Erythroblast (primary cell): ENCODE measurements around the gene OBSCN.

ENCODE experiments used
- DNase-seq, 2 experiments: peaks; one replicate each; lab custom pipeline; 2025; lab: John Stamatoyannopoulos, UW
- GATA1 ChIP-seq: IDR thresholded peaks from 2 replicates; pipeline ENCODE4 v1.6.1; 2011; ENCODE audit warnings: low read depth, mild to moderate bottlenecking, control low read depth, low read length, moderate library complexity
- POLR2A ChIP-seq: IDR thresholded peaks from 2 replicates; pipeline ENCODE4 v1.6.1; 2011; ENCODE audit warnings: mild to moderate bottlenecking, low read length

OBSCN gene

DNA sequence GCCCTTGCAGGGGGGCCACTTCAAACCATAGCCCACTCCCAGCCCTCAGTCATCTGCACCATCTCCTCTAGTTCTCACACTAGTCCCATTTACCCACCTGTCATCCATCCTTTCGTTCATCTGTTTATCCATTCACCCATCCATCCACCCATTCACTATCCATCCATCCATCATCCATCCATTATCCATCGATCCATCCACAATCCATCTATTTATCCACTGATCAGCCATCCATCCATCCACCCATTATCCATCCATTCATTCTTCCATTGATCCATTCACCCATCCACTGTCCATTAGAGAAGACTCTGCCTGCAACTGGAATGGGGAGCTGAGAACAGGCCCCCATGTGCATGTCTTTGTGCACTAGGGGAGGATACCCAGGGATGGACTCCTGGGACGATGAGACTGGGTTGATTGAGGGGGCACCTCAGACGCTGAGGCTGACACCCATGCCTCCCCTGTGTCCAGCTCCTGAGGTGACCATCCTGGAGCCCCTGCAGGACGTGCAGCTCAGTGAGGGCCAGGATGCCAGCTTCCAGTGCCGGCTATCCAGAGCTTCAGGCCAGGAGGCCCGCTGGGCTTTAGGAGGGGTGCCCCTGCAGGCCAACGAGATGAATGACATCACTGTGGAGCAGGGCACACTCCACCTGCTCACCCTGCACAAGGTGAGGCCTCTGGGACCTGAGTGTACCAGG, 100.9 kb downstream of the OBSCN start:
- no peak for DNase-seq
- TF ChIP-seq POLR2A (no peak), GATA1 (no peak)

GRCh38 chr1:228309326-228310067, 101.7 kb downstream of the OBSCN start:
- no peak for DNase-seq
- TF ChIP-seq POLR2A (no peak), GATA1 (no peak)

DNA sequence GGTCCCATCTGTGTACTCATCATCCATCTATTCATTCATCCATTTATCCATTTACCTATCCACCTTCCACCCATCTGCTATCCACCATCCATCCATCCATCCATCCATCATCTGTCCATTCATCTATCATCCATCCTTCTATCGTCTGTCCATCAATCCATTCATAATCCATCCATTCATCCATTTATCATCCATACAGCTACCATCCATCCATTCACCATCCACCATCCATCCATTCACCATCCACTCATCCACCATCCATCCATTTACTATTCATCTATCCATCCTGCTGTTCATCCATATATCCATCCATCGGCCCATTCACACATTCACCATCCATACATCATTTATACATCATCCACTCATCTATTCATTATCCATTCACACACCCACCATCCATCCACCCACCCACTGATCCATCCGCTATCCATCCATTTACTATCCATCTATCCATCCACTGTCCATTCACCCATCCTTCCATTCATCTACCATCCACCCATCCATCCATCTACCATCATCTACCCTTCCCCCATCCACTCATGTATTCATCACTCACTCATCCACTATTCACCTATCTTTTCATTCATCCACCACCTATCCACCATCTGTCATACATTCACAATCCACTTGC, 102.4 kb downstream of the OBSCN start:
- DNase-seq: no peak
- TF ChIP-seq GATA1 (no peak), POLR2A (no peak)

DNA sequence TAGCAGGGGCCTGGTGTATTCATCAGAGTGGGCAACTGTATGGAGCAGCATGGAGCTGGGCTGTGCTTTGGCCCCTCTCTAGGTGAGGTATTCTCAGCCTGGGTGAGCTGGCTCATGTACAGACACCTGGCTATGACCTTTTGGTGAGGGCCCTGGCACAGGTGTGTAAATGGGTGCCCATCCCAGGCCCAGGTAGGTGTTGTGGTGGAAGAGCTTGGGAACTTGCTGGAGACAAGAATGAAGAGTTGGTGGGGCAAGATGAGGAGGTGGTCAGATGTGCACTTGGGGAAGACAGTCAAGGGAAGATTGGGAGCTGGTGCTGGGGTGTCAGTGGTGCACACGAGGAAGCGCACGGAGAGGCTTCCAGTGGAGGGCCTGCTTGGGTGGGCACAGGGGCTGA, 103.2 kb downstream of the OBSCN start:
- no peak for DNase-seq
- no peak for TF ChIP-seq POLR2A
- no peak for TF ChIP-seq GATA1

DNA sequence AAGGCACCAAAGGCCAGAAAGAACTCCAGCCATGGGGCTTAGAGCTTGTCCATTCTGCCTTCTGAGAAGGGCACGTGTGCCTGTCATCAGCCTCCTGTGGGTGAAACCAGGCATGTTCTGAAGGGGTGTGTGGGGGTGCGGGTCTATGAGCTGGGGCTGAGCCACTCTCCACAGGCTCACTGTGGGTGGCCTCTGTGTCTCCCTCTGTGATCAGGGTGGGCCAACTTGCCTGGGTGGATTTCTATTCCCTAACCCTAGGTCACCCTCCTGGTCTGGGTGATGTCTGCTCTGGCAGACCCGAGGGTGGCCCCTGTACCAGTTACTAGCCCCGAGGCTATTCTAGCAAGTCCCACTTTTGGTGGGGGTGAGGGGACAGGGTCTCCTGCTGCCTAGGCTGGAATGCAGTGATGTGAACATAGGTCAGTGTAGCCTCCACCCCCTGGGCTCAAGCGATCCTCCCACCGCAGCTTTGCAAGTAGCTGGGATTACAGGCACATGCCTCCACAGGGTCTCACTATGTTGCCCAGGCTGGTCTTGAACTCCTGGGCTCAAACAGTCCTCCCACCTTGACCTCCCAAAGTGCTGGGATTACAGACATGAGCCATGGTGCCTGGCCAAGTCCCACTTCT, 104.4 kb downstream of the OBSCN start:
- TF ChIP-seq POLR2A: no peak
- TF ChIP-seq GATA1: no peak
- DNase-seq: no peak

DNA sequence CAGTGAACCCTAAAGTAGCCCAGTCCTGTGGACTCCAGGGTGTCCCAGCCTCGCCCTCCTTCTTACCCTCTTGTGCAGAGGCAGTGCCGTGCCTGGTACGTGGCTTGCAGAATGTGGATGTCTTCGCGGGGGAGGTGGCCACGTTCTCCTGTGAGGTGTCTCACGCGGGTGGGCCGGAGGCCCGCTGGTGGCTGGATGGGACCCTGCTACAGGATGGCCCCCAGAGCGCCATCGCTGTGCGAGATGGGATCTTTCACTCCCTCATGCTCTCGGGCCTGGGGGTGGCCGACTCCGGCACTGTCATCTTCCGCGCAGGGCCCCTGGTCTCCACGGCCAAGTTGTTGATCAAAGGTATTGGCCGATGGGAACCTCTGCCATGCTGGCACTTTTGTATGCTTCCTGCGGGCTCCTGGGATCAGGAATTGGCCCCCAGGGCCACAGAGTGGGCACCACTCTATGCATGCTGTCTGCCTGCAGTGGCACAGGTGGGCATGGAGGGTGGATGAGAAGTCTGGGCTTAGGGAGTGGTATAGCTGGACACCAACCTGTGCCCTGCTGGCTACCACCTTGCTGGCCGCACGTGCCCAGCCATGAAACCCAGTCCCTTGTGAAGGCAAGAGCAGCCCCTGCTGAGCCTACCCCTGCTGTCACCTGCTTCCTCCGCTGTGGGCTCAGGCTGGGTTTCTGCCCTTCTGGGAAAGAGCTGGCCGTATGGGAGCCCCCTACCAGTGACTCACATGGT, 105.9 kb downstream of the OBSCN start:
- TF ChIP-seq GATA1 (no peak), POLR2A (no peak)
- no peak for DNase-seq

- TF ChIP-seq GATA1 (no peak), POLR2A (no peak)
- DNase-seq: no peak
These were observed 106.4 kb downstream of the OBSCN start for GRCh38 chr1:228314315-228314657.

DNA sequence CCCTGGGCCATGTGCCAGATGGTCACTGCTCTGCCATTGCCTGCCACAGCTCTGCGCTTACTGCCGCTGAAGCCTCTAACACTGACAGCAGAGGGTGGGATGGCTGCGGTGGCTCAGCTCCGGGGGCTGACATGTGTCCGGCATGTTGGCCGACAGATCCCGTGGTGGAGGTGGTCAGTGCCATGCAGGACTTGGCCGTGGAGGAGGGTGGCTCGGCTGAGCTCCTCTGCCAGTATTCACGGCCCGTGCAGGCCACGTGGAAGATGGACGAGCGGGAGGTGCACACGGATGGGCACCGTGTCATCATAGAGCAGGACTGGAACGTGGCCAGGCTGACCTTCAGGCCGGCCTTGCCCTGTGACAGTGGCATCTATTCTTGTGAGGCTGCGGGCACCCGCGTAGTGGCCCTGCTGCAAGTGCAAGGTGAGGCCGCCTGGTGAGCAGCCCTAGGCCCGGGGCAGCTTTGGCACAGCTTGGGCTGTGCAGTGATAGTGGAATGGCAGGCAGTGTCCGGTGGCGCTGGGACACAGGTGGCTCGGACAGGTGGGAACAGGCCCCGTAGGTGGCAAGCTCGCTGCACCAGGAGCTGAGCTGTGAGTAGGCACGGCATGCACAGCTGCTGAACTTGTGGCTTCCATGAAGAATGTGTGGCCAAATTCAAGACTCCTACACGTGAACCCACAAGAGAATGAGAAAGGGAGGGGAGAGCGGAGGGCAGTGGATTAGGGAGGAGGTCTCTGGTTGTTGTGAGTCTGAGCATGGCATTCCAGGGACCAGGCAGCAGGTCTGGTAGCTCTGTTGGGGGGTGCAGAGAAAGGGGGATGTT, 107.0 kb downstream of the OBSCN start:
- no peak for DNase-seq
- no peak for TF ChIP-seq GATA1
- TF ChIP-seq POLR2A: no peak

DNA sequence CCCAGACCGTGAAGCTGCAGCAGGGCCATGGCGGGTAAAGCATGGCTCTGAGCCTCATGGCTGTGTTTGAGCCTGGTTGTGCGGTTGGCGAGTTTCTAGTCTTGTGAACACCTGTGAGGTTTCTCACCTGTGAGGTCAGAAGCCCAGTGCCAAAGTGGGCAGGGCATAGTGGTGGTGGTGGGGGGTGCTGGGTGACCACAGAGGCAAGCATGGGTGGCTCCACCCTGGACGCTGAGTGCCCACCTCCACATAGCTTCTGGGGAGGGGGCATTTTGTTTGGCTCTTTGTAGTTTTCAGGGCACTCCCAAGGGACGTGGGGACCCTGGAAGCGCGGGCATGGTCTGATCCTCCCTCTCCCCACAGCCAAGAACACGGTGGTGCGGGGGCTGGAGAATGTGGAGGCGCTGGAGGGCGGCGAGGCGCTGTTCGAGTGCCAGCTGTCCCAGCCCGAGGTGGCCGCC, 107.7 kb downstream of the OBSCN start:
- no peak for TF ChIP-seq POLR2A
- no peak for TF ChIP-seq GATA1
- no peak for DNase-seq

- no peak for TF ChIP-seq POLR2A
- no peak for TF ChIP-seq GATA1
- no peak for DNase-seq
These were observed 108.2 kb downstream of the OBSCN start for GRCh38 chr1:228315945-228316588.

DNA sequence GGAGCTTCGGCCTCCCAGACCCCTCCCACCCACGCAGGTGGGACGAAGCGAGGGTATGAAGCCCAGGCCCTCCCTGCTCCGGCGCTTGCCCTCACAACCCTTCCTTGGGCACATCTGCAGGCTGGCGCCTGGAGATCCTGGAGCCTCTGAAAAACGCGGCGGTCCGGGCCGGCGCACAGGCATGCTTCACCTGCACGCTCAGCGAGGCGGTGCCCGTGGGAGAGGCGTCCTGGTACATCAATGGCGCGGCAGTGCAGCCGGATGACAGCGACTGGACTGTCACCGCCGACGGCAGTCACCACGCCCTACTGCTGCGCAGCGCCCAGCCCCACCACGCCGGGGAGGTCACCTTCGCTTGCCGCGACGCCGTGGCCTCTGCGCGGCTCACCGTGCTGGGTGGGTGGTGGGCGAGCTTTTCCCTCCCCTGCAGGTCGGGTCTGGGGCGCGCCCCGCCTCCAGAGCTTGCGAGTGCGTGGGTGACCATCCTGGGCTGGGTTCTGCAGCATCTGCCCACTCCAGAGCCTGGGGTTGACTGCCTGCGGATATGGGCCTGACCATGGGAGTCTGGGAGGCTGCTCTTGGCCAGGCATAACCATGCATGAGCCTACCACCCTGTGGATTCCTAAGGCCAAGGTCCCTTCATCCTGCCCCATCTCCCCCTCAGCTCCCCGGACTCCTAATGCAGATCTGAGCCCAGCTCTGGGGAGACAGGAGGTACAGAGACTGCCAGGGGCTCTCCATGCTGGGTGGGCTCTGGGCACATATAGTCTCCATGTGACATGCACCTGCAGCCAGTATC, 108.9 kb downstream of the OBSCN start:
- DNase-seq: no peak
- TF ChIP-seq POLR2A: no peak
- no peak for TF ChIP-seq GATA1
